DND-41 (cell line): ENCODE measurements around the gene ADNP.

Experiments used
- CTCF ChIP-seq: IDR thresholded peaks from 2 replicates; pipeline ENCODE4 v1.5.1; 2012; ENCODE audit warnings: borderline replicate concordance, low read length, moderate library complexity, mild to moderate bottlenecking; ENCODE audit not compliant: poor library complexity, severe bottlenecking; ENCODE audit errors: extremely low read depth
- EZH2 ChIP-seq: IDR thresholded peaks from 3 replicates; pipeline ENCODE4 v1.6.1; 2012; ENCODE audit warnings: borderline replicate concordance, low read depth, mild to moderate bottlenecking, moderate library complexity, low read length, inconsistent platforms; ENCODE audit not compliant: severe bottlenecking

DNA sequence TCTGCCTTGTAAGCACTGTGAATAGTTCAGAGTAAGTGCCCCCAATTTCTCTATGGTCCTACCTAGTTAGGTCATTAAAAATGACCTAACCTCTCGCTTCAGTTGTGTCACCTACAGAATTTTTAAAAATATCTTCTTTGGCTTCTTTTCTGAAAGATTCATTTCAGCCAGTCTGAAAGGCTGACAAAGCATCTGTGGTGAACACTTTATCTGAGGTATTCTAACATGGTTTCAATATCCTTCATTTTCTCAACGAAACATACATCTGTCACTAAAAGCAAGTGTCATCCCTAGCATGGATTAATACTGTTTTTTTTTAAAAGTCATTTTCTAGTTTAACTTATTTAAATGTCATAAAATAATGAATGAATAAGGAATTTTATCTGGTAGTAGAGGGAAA, 22.0 kb upstream of the ADNP start:
- TF ChIP-seq CTCF (no peak), EZH2 (no peak)
